ENCODE data around the gene RICTOR.
A peak's percentile ranks its signal among the peaks of the same experiment; 100 is the strongest.

The RICTOR gene

GRCh38 chr5:39021413-39021812, 52.8 kb downstream of the RICTOR start:
- Histone ChIP-seq H3K4me3 (ENCODE audit: low read depth, low read length) (no peak overlapping the region), H3K36me3 (replicated peaks) (peaks cover 9% of the 10 kb centered on the region), H3K27ac (no peak overlapping the region), H3K27me3 (replicated peaks) (no peaks in the 10 kb centered on the region)
- TF ChIP-seq, protein P1, sequence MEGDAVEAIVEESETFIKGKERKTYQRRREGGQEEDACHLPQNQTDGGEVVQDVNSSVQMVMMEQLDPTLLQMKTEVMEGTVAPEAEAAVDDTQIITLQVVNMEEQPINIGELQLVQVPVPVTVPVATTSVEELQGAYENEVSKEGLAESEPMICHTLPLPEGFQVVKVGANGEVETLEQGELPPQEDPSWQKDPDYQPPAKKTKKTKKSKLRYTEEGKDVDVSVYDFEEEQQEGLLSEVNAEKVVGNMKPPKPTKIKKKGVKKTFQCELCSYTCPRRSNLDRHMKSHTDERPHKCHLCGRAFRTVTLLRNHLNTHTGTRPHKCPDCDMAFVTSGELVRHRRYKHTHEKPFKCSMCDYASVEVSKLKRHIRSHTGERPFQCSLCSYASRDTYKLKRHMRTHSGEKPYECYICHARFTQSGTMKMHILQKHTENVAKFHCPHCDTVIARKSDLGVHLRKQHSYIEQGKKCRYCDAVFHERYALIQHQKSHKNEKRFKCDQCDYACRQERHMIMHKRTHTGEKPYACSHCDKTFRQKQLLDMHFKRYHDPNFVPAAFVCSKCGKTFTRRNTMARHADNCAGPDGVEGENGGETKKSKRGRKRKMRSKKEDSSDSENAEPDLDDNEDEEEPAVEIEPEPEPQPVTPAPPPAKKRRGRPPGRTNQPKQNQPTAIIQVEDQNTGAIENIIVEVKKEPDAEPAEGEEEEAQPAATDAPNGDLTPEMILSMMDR (IDR thresholded peaks at IDR 0.05; ENCODE audit: low read depth, low read length, missing control alignments) = no peak
- no peak for DNase-seq
- in situ Hi-C loops (cut with HindIII; ENCODE audit: low pct_ligation_motif_present, low sequenced_read_pairs) = no loop called here

GRCh38 chr5:39020458-39020857, 53.7 kb downstream of the RICTOR start:
- in situ Hi-C loops (cut with HindIII; ENCODE audit: low pct_ligation_motif_present, low sequenced_read_pairs) = no loop called here
- H3K27me3 ChIP-seq (replicated peaks) = no peaks in the 10 kb centered on the region
- H3K27ac ChIP-seq = no peak overlapping the region

GRCh38 chr5:39019254-39019653, 54.9 kb downstream of the RICTOR start:
- DNase-seq = peak; percentile 25
- Histone ChIP-seq H3K27me3 (replicated peaks) (no peaks in the 10 kb centered on the region), H3K27ac (no peak overlapping the region), H3K4me3 (ENCODE audit: low read depth, low read length) (no peak overlapping the region), H3K36me3 (replicated peaks) (peaks cover 9% of the 10 kb centered on the region)
- in situ Hi-C loops (cut with HindIII; ENCODE audit: low pct_ligation_motif_present, low sequenced_read_pairs) = no loop called here
- TF ChIP-seq, protein P1 (IDR thresholded peaks at IDR 0.05; ENCODE audit: low read depth, low read length, missing control alignments) = no peak

More at GRCh38 chr5:39020458-39020857, 53.7 kb downstream of the RICTOR start:
- TF ChIP-seq, protein P1 (IDR thresholded peaks at IDR 0.05; ENCODE audit: low read depth, low read length, missing control alignments) = no peak
- H3K4me3 ChIP-seq (ENCODE audit: low read depth, low read length) = no peak overlapping the region
- DNase-seq = no peak
- H3K36me3 ChIP-seq (replicated peaks) = peaks cover 9% of the 10 kb centered on the region

- in situ Hi-C loops (cut with HindIII; ENCODE audit: low pct_ligation_motif_present, low sequenced_read_pairs) = no loop called here
- H3K27ac ChIP-seq = no peak overlapping the region
- TF ChIP-seq, protein P1 (IDR thresholded peaks at IDR 0.05; ENCODE audit: low read depth, low read length, missing control alignments) = no peak
- no peak for DNase-seq
- H3K27me3 ChIP-seq (replicated peaks) = no peaks in the 10 kb centered on the region
- no peak overlapping the region for H3K4me3 ChIP-seq (ENCODE audit: low read depth, low read length)
- peaks cover 9% of the 10 kb centered on the region for H3K36me3 ChIP-seq (replicated peaks)
These were observed 56.7 kb downstream of the RICTOR start for GRCh38 chr5:39017504-39017903.

- no peaks in the 10 kb centered on the region for H3K27me3 ChIP-seq (replicated peaks)
- in situ Hi-C loops (cut with HindIII; ENCODE audit: low pct_ligation_motif_present, low sequenced_read_pairs) = no loop called here
- no peak overlapping the region for H3K4me3 ChIP-seq (ENCODE audit: low read depth, low read length)
- TF ChIP-seq, protein P1 (IDR thresholded peaks at IDR 0.05; ENCODE audit: low read depth, low read length, missing control alignments) = no peak
- DNase-seq = no peak
- H3K36me3 ChIP-seq (replicated peaks) = peaks cover 9% of the 10 kb centered on the region
- peak overlapping the region; percentile 97 for H3K27ac ChIP-seq
These were observed 57.5 kb downstream of the RICTOR start for GRCh38 chr5:39016587-39017275.
